ACC112 (cell line): ENCODE measurements around the gene PLBD1.

ENCODE experiments used
- H2AFZ ChIP-seq: fragments of 200-600 bp; sonication (generic); one replicate; pipeline ENCODE4 v1.6.0; 2017; ENCODE audit warnings: antibody characterized with exemption, low read length; ENCODE audit not compliant: unreplicated experiment
- H3K27ac ChIP-seq: fragments of 200-600 bp; sonication (generic); 2 replicates; pipeline ENCODE4 v1.5.1; 2014; ENCODE audit warnings: low read depth, mild to moderate bottlenecking, antibody characterized with exemption, low read length, moderate library complexity
- H3K27me3 ChIP-seq: fragments of 200-600 bp; sonication (generic); 2 replicates; pipeline ENCODE4 v1.6.1; 2014; ENCODE audit warnings: mild to moderate bottlenecking, antibody characterized with exemption, low read length, moderate library complexity, mixed read lengths; ENCODE audit not compliant: insufficient read depth
- H3K36me3 ChIP-seq: fragments of 200-600 bp; sonication (generic); 2 replicates; pipeline ENCODE4 v1.6.1; 2016; ENCODE audit warnings: mild to moderate bottlenecking, antibody characterized with exemption, low read length, moderate library complexity, mixed read lengths; ENCODE audit not compliant: insufficient read depth
- H3K4me1 ChIP-seq: fragments of 200-600 bp; sonication (generic); one replicate; pipeline ENCODE4 v1.6.1; 2016; ENCODE audit warnings: low read length, mixed read lengths; ENCODE audit not compliant: insufficient read depth, unreplicated experiment, control insufficient read depth
- H3K4me3 ChIP-seq: fragments of 200-600 bp; sonication (generic); 2 replicates; pipeline ENCODE4 v1.5.1; 2014; ENCODE audit warnings: mild to moderate bottlenecking, low read depth, low read length
- H3K79me2 ChIP-seq: fragments of 200-600 bp; sonication (generic); one replicate; pipeline ENCODE4 v1.6.0; 2016; ENCODE audit warnings: low read length; ENCODE audit not compliant: control insufficient read depth, unreplicated experiment, insufficient read depth

Gene PLBD1

DNA sequence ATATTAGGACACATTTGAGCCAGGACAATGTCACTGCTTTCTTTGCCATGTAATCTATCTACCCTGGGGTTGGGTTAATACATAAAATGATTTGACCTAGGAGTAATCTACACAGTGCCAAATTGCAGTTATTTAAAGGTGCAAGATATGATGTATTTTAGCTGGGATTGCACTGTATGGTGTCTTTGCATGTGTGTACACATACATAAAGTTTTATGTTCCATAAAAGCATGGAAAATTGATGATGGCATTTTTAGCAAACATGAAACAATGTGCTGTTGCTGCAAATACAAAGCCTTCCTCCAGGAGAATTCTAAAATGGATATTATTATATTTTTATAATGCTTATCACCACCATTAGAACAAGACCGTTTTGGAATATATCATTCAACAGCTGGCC, 24.0 kb upstream of the PLBD1 start:
- no peak overlapping the region for H2AFZ ChIP-seq
- no peaks in the 10 kb centered on the region for H3K4me1 ChIP-seq
- H3K79me2 ChIP-seq: no peaks in the 10 kb centered on the region
- H3K36me3 ChIP-seq: no peaks in the 10 kb centered on the region
- no peaks in the 10 kb centered on the region for H3K27me3 ChIP-seq
- no peak overlapping the region for H3K27ac ChIP-seq
- H3K4me3 ChIP-seq: no peak overlapping the region

- Histone ChIP-seq H3K4me1 (no peaks in the 10 kb centered on the region), H2AFZ (no peak overlapping the region), H3K4me3 (no peak overlapping the region), H3K27me3 (no peaks in the 10 kb centered on the region), H3K79me2 (no peaks in the 10 kb centered on the region), H3K27ac (no peak overlapping the region), H3K36me3 (no peaks in the 10 kb centered on the region)
These were observed 21.7 kb upstream of the PLBD1 start for GRCh38 chr12:14589169-14590004.

GRCh38 chr12:14588571-14588970, 20.9 kb upstream of the PLBD1 start:
- no peaks in the 10 kb centered on the region for H3K4me1 ChIP-seq
- no peaks in the 10 kb centered on the region for H3K27me3 ChIP-seq
- no peaks in the 10 kb centered on the region for H3K36me3 ChIP-seq
- H3K79me2 ChIP-seq: no peaks in the 10 kb centered on the region
- no peak overlapping the region for H3K4me3 ChIP-seq
- H3K27ac ChIP-seq: no peak overlapping the region
- H2AFZ ChIP-seq: no peak overlapping the region

GRCh38 chr12:14578646-14579045, 11.0 kb upstream of the PLBD1 start:
- H3K36me3 ChIP-seq: no peaks in the 10 kb centered on the region
- H2AFZ ChIP-seq: no peak overlapping the region
- no peaks in the 10 kb centered on the region for H3K4me1 ChIP-seq
- no peaks in the 10 kb centered on the region for H3K27me3 ChIP-seq
- no peaks in the 10 kb centered on the region for H3K79me2 ChIP-seq
- no peak overlapping the region for H3K4me3 ChIP-seq
- H3K27ac ChIP-seq: no peak overlapping the region

DNA sequence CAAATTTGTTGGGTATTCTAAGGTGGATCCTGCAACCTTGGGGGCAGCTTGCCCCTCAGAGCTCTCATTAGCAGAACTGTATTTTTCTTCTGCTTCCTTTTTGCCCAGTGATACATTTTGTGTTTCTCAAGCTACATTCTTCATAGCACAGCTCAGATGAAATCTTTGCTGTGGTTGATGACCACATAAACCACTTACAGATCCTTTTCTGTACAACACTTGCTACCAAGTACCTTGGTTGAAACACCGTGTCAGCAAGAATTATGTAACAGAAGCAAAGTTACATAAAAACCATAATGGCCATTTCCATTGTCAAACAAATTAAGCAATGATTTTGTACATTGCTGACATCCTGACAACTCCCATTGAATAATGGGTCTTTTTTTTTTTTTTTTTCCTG, 9.7 kb upstream of the PLBD1 start:
- H3K4me3 ChIP-seq: no peak overlapping the region
- H3K27ac ChIP-seq: no peak overlapping the region
- H3K36me3 ChIP-seq: no peaks in the 10 kb centered on the region
- no peaks in the 10 kb centered on the region for H3K27me3 ChIP-seq
- no peaks in the 10 kb centered on the region for H3K4me1 ChIP-seq
- H2AFZ ChIP-seq: no peak overlapping the region
- no peaks in the 10 kb centered on the region for H3K79me2 ChIP-seq

DNA sequence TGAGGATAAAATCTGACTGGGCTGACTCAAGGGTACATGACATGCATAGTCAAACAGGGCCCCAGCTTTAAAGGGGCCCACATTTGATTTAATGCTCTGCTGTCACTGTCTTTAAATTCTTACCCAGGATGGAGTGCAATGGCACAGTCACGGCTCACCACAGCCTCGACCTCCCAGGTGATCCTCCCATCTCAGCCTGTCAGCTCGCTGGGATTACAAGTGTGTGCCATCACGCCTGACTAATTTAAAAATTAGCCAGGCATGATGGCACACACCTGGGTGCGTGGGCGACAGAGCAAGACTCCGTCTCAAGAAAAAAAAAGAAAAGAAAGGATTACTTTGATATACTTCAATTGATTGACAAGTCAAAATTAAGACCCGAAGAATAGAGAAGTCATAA, 9.2 kb upstream of the PLBD1 start:
- Histone ChIP-seq H3K79me2 (no peaks in the 10 kb centered on the region), H3K36me3 (no peaks in the 10 kb centered on the region), H2AFZ (no peak overlapping the region), H3K27me3 (no peaks in the 10 kb centered on the region), H3K4me1 (no peaks in the 10 kb centered on the region), H3K4me3 (no peak overlapping the region), H3K27ac (no peak overlapping the region)

GRCh38 chr12:14575585-14575984, 7.9 kb upstream of the PLBD1 start:
- no peaks in the 10 kb centered on the region for H3K4me1 ChIP-seq
- H3K27me3 ChIP-seq: no peaks in the 10 kb centered on the region
- no peak overlapping the region for H3K27ac ChIP-seq
- H2AFZ ChIP-seq: no peak overlapping the region
- no peaks in the 10 kb centered on the region for H3K36me3 ChIP-seq
- no peak overlapping the region for H3K4me3 ChIP-seq
- H3K79me2 ChIP-seq: no peaks in the 10 kb centered on the region

- Histone ChIP-seq H3K79me2 (no peaks in the 10 kb centered on the region), H2AFZ (no peak overlapping the region), H3K27ac (no peak overlapping the region)
These were observed 5.4 kb upstream of the PLBD1 start for GRCh38 chr12:14573118-14573517.

GRCh38 chr12:14572401-14572800, 4.7 kb upstream of the PLBD1 start:
- H3K27ac ChIP-seq: no peak overlapping the region
- no peaks in the 10 kb centered on the region for H3K79me2 ChIP-seq
- no peak overlapping the region for H2AFZ ChIP-seq

More at GRCh38 chr12:14573118-14573517, 5.4 kb upstream of the PLBD1 start:
- peaks cover 2% of the 10 kb centered on the region for H3K4me1 ChIP-seq
- no peak overlapping the region for H3K4me3 ChIP-seq
- no peaks in the 10 kb centered on the region for H3K36me3 ChIP-seq
- H3K27me3 ChIP-seq: no peaks in the 10 kb centered on the region

GRCh38 chr12:14571779-14572178, 4.1 kb upstream of the PLBD1 start:
- H3K79me2 ChIP-seq: no peaks in the 10 kb centered on the region
- H3K27me3 ChIP-seq: no peaks in the 10 kb centered on the region
- H3K36me3 ChIP-seq: no peaks in the 10 kb centered on the region
- H3K27ac ChIP-seq: no peak overlapping the region
- H3K4me1 ChIP-seq: peaks cover 4% of the 10 kb centered on the region
- H2AFZ ChIP-seq: no peak overlapping the region
- no peak overlapping the region for H3K4me3 ChIP-seq

More at GRCh38 chr12:14572401-14572800, 4.7 kb upstream of the PLBD1 start:
- H3K4me1 ChIP-seq: peaks cover 4% of the 10 kb centered on the region
- H3K27me3 ChIP-seq: no peaks in the 10 kb centered on the region
- H3K36me3 ChIP-seq: no peaks in the 10 kb centered on the region
- no peak overlapping the region for H3K4me3 ChIP-seq

- no peak overlapping the region for H3K4me3 ChIP-seq
- no peak overlapping the region for H2AFZ ChIP-seq
- no peak overlapping the region for H3K27ac ChIP-seq
- H3K4me1 ChIP-seq: peaks cover 4% of the 10 kb centered on the region
- H3K27me3 ChIP-seq: no peaks in the 10 kb centered on the region
- H3K79me2 ChIP-seq: no peaks in the 10 kb centered on the region
- no peaks in the 10 kb centered on the region for H3K36me3 ChIP-seq
These were observed 2.5 kb upstream of the PLBD1 start for GRCh38 chr12:14570231-14570630.
